GM19438 (cell line): ENCODE data around the gene ACTR3.

ENCODE experiments used
- ATAC-seq: cut with Tn5 transposase; IDR thresholded peaks from one replicate; pipeline ENCODE4 v1.9.1; 2021; ENCODE audit warnings: low read depth; ENCODE audit not compliant: unreplicated experiment

Gene ACTR3

DNA sequence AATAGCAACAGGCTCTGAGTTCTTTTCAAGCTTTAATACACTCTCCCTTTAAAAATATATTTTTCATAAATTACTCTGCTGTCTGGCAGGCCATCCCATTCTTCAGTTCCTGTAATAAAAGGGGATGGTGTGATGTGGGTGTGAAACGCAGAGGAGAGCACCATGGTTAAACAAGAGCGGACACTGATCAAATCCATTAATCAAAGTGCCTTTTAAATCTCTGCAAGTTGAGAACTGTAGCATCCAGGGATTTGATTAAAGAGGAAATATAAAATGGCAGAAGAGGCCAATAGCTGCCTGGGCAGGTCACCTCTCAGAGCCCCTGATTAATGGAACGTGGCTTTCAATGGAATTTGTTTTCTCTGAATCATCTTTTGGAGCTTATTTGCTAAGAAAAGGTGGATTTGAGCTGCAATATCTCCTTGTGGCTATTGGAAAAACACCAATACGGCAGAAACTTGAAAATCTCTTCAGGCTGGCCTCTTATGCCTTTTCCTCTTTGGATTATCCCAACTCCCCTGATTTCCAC lies 96.9 kb downstream of the ACTR3 start:
- no peak for ATAC-seq

DNA sequence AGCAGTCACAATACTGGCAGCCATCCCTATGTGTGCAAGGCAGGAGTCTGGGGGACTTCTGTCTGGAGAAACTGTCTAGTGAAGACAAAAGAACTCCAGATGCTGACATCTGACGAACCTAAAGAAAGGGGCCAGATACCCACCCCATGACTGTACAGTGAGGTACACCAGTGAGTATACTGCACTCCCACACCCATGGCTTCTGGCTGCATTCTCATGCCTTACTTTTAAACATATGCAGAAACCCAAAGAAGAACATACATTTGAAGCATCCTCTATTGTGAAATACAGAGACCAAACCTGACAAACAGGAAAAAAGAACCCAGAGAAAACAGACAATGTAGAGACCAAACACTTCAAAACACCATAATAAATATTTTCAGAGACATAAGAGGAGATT lies 102.2 kb downstream of the ACTR3 start:
- ATAC-seq, result no peak

DNA sequence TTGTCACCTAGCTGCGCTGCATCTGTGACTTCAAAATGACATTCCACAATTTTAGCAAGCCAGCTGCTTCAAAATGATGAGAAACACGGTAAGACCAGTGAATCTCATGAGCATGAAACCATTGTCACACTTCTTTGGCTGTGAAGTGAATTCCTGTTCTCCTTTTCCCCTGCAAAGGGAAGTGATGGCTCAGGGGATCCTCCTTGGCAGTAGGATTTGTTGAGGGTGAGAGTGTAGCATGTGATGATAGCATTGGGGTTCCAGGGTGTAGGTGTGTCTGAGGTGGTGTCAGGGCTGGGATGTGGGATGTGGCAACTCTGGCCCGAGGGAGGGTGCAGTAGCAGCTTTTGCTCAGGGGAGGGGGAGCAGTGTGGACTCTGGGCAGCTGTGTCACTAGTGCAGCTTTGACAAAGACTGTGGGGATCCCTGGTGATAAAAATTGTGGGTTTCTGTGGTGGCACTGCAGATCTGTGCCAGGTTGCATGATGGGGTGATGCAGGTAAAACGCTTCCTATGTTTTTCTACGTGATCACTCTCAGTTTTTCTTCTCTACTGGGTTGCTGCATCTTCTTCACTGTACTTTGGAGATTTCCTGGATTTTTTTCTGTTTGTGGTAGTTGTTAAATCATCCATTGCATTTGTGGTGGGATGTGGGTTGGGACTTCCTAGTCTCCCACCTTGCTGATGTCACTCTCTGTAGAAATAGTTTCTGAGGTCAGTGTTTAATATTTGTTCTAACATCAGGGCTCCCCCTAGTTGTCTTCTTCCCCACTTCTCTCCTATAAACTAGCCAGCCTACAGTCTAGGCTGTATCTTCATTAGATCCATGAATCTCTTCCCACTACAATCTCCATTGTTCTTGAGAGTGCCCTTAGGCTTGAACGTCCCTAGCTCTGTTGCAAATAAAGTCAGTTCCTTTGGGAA lies 107.0 kb downstream of the ACTR3 start:
- ATAC-seq, result no peak

DNA sequence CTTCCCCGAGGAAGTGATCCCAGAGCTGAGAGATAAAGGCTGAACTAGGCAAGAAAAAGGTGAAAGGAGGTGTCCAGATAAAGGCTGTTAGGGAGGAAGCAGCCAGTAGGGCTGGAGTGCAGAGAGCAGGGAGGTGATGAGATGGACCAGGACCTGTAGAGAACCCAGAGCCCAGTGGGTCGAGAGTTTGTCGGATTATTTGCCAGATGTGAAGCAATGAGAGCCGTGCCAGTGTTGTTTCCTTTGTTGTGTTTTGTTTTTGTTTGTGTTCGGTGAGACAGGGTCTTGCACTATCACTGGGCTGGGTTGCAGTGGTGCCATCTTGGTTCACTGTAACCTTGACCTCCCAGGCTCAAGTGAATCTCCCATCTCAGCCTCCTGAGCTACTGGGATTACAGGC lies 111.3 kb downstream of the ACTR3 start:
- ATAC-seq, result no peak

DNA sequence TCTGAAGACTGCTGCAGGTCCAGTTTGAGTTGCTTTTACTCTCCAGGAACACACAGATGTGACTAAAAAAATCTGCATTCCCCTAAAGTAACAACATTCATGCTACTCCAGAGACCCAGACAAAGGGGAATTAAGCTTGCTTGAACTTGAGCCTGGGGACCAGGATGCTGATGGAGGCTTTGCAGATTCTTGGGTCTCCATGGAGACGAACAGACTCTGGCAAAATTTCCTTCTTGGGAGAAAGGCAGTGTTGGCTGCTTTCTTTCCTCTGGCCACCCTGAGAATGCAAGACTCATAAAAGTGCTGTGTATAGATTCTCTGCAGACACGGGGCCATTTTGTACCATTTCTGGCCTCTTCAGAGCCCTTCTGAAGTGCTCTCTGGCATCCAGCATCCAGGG lies 112.0 kb downstream of the ACTR3 start:
- ATAC-seq, result no peak

DNA sequence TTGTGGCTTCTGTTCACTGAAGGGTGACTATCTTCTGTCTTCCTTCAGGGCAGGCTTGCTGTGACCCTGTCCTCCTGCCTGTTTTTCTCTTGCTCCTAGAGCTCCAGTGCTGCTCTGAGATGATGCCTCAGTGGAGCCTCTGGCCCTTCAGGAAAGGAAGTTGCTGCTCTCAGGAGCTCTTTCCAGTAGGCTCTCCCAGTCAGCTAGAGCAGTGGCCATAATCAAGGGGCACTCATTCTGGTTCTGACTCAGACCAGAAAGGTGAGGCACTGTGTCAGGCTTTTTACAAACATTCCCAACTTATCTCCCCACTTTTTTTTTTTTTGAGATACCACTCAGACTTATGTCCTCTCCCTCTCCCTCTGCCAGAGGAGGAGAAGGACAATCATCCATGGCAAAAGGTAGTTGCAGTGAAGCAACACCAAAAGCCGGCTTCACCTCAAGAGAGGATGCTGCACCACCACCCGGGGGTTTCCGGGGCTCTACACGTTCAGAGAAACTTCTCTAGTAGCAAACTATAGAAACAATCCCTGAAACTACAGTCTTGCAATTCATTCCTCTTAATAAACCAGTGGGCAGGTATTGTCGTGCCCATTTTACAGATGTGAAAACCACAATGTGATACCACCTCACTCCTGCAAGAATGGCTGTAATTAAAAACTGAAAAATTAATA lies 115.4 kb downstream of the ACTR3 start:
- no peak for ATAC-seq

DNA sequence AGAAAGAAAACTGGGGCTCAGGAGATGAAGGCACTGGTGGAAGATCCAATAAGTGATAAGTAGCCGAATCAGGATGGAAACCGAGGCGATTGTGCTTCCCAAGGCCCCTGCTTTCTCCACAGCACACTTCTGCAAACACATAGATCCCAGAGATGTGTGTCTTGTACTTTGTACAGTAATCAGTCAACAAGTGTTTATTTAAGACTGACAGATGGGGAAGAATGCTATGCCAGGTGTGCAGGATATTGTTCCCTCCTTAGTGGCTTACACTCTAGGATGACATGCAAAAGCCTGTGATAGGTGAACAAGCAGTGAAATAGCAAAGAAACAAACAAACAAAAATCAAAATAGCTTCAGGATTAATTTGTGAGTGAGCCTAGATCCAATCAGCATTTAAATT lies 116.6 kb downstream of the ACTR3 start:
- no peak for ATAC-seq

DNA sequence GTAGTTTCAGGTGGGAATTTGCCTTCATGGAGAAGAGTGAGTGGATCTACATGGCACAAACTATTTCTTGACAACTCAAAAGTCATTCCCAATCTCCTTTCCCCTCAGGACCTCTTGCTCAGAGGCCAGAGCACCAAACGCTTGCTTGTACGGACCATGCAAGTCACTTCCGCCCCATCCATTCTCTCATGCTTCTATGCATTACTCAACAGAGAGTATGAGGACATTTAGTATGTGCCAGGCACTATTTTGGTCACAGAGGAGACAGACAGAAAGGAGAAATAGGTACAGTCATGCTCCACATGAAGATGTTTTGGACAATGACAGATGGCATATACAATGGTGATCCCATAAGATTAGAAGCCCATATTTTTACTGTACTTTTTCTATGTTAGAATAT lies 117.5 kb downstream of the ACTR3 start:
- no peak for ATAC-seq

DNA sequence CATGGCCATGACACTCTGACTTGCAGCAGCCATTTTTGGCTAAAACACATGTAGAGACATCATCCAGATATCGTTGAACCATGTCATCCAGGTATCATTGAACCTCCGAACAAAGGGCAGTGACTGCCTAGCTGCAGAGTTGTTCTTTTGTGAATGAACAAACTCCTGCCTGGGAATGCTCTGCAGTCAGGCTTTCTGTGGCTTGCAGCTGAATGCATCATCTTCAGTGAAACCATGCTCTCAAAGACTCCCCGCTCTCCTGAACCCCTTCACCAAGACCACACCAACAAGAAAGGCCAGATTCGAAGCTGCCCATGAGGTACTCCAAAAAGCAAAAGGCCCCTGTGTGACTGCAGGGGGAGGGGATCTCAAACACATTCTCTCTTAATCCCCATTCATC lies 118.8 kb downstream of the ACTR3 start:
- ATAC-seq, result no peak

DNA sequence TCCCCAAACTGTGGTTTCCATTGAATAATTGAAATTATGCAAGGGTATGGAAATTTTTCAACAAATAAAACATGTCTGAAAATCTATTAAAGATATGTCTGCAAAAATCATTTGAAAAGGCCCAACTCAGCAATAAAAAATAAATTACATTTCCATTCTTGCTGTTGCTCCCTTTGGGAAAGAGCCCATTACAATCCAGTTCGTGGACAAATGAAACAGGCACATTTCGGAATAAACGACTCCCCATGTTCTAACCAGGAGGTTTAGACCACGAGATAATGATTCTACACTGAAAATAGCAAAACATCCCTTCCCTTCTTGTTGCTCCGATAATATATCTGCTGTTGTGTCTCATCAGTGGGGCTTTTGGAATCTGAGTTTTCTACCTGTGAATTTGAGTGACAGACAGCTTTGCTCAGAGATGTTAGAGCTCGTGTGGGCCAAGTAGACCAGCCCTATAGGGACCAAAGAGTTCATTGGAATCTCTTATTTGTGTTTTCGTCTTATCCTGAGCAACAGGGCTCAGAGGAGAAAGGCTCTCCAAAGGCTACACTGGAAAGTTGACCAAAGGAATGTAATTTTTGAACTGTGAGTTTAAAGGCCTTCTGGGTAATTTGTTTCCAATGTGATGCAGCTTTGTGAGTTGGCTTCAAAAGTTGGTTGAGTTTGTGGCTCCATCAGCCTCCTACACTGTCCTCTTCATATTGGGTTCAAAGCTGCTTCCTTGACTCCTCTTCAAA lies 119.5 kb downstream of the ACTR3 start:
- no peak for ATAC-seq

DNA sequence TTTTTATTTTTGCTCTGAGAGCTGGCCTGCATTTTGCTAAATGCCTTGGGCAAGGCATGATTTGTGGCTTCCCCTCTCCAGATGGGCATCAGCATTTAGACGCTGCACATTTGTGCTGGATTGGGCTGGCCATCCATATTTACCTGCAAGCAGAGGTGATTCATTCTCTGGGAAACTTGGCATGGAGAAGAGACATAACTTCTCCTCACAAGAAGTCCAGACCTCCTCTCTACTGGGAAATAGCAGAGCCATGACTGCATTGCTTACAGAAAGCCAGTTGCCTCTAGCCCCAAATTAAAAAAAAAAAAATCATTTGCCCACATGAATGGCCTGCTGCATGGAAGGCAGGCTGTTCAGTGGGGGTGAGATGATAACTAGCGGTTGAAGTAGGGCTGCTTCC lies 120.1 kb downstream of the ACTR3 start:
- no peak for ATAC-seq

DNA sequence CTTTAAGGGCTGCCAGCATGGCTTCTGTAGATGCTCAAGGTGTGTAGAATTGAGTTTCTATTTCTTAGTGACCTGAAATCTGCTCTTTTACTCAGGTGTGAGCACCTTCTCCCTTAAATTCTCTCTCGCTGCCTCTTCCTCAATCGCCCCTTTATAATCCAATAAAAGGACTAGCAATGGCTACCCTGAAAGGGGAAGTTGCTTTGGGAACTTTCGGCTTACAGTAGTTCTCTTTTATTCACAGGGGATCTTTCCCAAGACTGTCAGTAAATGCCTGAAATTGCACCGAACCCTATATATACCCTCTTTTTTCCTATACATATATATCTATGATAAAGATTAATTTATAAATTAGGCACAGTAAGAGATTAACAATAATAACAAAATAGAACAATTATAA lies 121.8 kb downstream of the ACTR3 start:
- ATAC-seq, result no peak
